ENCODE data around the gene TUBGCP6. TPM values are rescaled to one million over a fixed set of nuclear protein-coding genes. Genes with fewer than 3 reads are reported as not detected.

TUBGCP6 gene
- total and polyA plus RNA-seq, 4 donors, result 26.5 to 57.8 (median 46.4) TPM

DNA sequence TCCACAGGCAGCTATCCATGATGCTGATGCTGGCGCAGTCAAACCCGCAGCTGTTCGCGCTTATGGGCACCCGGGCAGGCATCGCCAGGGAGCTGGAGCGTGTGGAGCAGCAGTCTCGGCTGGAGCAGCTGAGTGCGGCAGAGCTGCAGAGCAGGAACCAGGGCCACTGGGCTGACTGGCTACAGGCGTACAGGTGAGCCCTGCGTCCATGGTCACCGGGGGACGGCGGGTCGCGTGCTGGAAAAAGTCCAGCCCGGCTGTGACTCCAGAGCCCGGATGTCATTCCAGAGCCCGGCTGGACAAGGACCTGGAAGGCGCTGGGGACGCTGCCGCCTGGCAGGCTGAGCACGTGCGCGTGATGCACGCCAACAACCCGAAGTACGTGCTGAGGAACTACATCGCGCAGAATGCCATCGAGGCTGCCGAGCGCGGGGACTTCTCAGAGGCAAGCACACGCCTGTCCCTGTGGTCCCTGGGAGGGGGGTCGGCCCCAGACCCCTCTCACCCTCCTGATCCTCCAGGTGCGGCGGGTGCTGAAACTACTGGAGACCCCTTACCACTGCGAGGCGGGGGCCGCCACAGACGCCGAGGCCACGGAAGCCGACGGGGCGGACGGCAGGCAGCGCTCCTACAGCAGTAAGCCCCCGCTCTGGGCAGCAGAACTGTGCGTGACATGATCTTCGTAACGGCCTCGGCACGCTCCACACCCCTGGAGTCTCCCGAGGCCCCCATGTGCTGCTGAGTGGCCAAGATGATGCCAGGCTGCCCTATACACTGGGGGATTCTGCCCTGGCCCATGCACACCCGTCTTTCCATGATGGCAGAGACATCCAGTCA lies 27.9 kb downstream of the TUBGCP6 start:
- H3K27ac ChIP-seq (ENCODE audit: low read depth in 1 of 2, low read length in 1 of 2), result no peak overlapping the region
- peaks cover 14 to 72% (median 47%) of the 10 kb centered on the region in 4 donors for H3K36me3 ChIP-seq (ENCODE audit: control insufficient read depth in 4 of 4, insufficient read depth in 4 of 4, low read length in 4 of 4)
- DNase-seq, result no peak
- H3K9me3 ChIP-seq (ENCODE audit: control insufficient read depth in 4 of 4, insufficient read depth in 3 of 4, low read length in 3 of 4), result no peaks in the 10 kb centered on the region
- WGBS, 2 donors, result 94 to 96% methylated on average over 56 to 57 of the region's 57 CpGs
- no peak for ATAC-seq (ENCODE audit: insufficient read depth, low FRiP score)
- no peak for TF ChIP-seq CTCF (IDR thresholded peaks at IDR 0.05; ENCODE audit: control extremely low read depth, extremely low read depth)
- no peak overlapping the region for H3K4me3 ChIP-seq
- no peak overlapping the region for H3K9ac ChIP-seq (ENCODE audit: insufficient read depth in 1 of 2, low read length in 2 of 2)
- no peaks in the 10 kb centered on the region for H3K27me3 ChIP-seq (ENCODE audit: control insufficient read depth in 3 of 3, insufficient read depth in 3 of 3, low read length in 2 of 3)
- peaks cover 0 to 3% (median 0%) of the 10 kb centered on the region in 5 donors for H3K4me1 ChIP-seq (ENCODE audit: control insufficient read depth in 5 of 5, insufficient read depth in 5 of 5, low read length in 5 of 5)

DNA sequence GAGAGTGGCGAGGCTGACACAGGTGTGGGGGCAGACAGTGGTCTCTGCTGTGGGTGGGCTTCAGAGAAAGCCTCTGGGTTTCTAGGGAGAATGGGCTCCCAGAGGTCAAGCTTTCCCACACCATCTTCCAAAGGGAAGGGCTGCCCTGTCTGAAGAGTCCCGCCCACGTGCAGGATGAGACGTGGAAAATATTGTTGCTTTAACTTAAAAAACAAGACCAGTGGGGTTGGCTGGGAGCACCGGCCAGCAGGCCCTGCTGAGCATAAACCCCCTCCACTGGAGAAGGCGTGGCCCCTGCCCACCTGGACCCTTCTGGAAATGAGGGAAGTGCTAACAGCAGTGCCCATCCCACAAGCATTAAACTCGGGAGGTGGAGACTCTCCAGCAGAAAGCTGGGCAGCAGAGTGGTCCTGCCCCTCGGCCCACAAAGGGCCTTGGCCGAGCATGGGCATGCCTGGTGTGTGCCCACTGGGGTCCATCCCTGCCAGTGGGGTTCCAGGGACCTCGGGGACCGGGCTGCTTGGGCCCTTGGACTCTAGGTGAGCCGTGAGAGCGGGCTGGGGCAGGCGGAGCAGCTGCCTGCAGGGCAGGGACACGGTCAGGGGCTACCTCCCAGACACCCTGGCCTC lies 28.7 kb downstream of the TUBGCP6 start:
- Histone ChIP-seq H3K27me3 (ENCODE audit: control insufficient read depth in 3 of 3, insufficient read depth in 3 of 3, low read length in 2 of 3) (no peaks in the 10 kb centered on the region), H3K4me3 (no peak overlapping the region), H3K27ac (ENCODE audit: low read depth in 1 of 2, low read length in 1 of 2) (no peak overlapping the region), H3K9me3 (ENCODE audit: control insufficient read depth in 4 of 4, insufficient read depth in 3 of 4, low read length in 3 of 4) (no peaks in the 10 kb centered on the region), H3K36me3 (ENCODE audit: control insufficient read depth in 4 of 4, insufficient read depth in 4 of 4, low read length in 4 of 4) (peaks cover 15 to 65% (median 50%) of the 10 kb centered on the region in 4 donors), H3K9ac (ENCODE audit: insufficient read depth in 1 of 2, low read length in 2 of 2) (no peak overlapping the region), H3K4me1 (ENCODE audit: control insufficient read depth in 5 of 5, insufficient read depth in 5 of 5, low read length in 5 of 5) (peaks cover 0 to 3% (median 0%) of the 10 kb centered on the region in 5 donors)
- no peak for TF ChIP-seq CTCF (IDR thresholded peaks at IDR 0.05; ENCODE audit: control extremely low read depth, extremely low read depth)
- 93 to 94% methylated on average over 15 of the region's 15 CpGs for WGBS, 2 donors
- no peak for DNase-seq
- ATAC-seq (ENCODE audit: insufficient read depth, low FRiP score), result no peak

DNA sequence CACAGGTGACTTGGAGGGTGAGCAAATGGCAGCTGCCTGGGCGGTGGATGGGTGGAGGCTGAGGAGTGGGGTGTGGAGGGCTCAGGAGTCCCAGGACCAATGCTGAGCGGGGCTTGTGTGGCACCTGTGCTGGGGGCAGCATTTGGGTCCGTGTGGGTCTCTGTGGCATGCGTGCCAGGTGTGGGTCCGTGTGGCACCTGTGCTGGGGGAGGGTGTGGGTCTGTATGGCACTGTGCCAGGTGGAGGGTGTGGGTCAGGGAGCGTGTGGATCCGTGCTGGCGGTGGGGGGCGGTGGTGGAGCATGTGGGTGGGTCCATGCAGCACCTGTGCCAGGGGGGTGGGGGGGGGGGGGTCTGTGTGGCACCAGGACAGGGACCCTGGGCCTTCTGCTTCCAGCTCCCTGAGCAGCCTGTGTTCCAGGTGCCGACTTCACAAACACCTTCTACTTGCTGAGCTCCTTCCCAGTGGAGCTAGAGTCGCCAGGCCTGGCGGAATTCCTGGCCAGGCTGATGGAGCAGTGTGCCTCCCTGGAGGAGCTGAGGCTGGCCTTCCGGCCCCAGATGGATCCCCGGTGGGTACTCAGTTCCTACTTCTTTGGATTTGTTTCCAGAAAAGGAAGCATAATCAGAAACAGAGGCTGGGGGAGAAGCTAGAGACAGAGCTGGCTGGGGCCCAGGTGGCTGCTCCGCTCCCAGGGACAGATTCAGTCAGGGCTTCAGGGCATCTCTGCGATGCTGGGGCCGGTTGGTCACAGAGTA lies 29.3 kb downstream of the TUBGCP6 start:
- Histone ChIP-seq H3K9me3 (ENCODE audit: control insufficient read depth in 4 of 4, insufficient read depth in 3 of 4, low read length in 3 of 4) (no peaks in the 10 kb centered on the region), H3K9ac (ENCODE audit: insufficient read depth in 1 of 2, low read length in 2 of 2) (no peak overlapping the region), H3K4me1 (ENCODE audit: control insufficient read depth in 5 of 5, insufficient read depth in 5 of 5, low read length in 5 of 5) (peaks cover 0 to 3% (median 0%) of the 10 kb centered on the region in 5 donors), H3K36me3 (ENCODE audit: control insufficient read depth in 4 of 4, insufficient read depth in 4 of 4, low read length in 4 of 4) (peaks cover 18 to 66% (median 52%) of the 10 kb centered on the region in 4 donors), H3K4me3 (no peak overlapping the region), H3K27ac (ENCODE audit: low read depth in 1 of 2, low read length in 1 of 2) (no peak overlapping the region), H3K27me3 (ENCODE audit: control insufficient read depth in 3 of 3, insufficient read depth in 3 of 3, low read length in 2 of 3) (no peaks in the 10 kb centered on the region)
- no peak for TF ChIP-seq CTCF (IDR thresholded peaks at IDR 0.05; ENCODE audit: control extremely low read depth, extremely low read depth)
- ATAC-seq (ENCODE audit: insufficient read depth, low FRiP score) (no peak), DNase-seq (no peak)
- WGBS, 2 donors, result 80 to 84% methylated on average over 17 of the region's 17 CpGs

Data from lung (tissue), 12 donors.